Activated T-helper 2 cell treated with anti-CD3 and anti-CD28 coated beads, Interferon-gamma antibody, Interleukin-2, Interleukin-4, amounts not matched to agents 10 μg/mL and 5 μg/mL and 100 μg/mL, durations not matched to agents 14 hours and 24 hours and 36 hours (primary cell): Measurements from ENCODE around the gene RNF126. TPM values are rescaled to one million over a fixed set of nuclear protein-coding genes. Genes with fewer than 3 reads are reported as not detected.
"Not testable (repeated sequence)": the region's sequence is repeated elsewhere in the genome, so short reads cannot be mapped to it uniquely, and the experiment has no call there.

ENCODE experiments used
- DNase-seq: peaks from one replicate; pipeline ENCODE4 v3.0.0; 2021; ENCODE audit warnings: low spot score
- H3K27ac Mint-ChIP-seq: one replicate; pipeline ENCODE4 v1.8.0; 2021; ENCODE audit warnings: mixed read lengths
- H3K27me3 Mint-ChIP-seq: one replicate; pipeline ENCODE4 v1.8.0; 2021; ENCODE audit warnings: low read depth, mixed read lengths
- H3K36me3 Mint-ChIP-seq: one replicate; pipeline ENCODE4 v1.8.0; 2021; ENCODE audit warnings: low read depth, mixed read lengths
- H3K4me1 Mint-ChIP-seq: one replicate; pipeline ENCODE4 v1.8.0; 2021; ENCODE audit warnings: low read depth, mixed read lengths
- H3K4me3 Mint-ChIP-seq: one replicate; pipeline ENCODE4 v1.8.0; 2021; ENCODE audit warnings: low read depth, mild to moderate bottlenecking, moderate library complexity, mixed read lengths
- H3K9me3 Mint-ChIP-seq: one replicate; pipeline ENCODE4 v1.8.0; 2021; ENCODE audit warnings: mixed read lengths
- intact Hi-C: fragments of 100-400 bp; cut with micrococcal nuclease; formaldehyde crosslinking; loops from one replicate; pipeline ENCODE4 v1.15.1; 2023
- total RNA-seq: library from RNA; stranded (reverse); gene quantifications from 2 replicates; pipeline ENCODE4 v1.2.3, GENCODE V29; 2022

RNF126 gene
- total RNA-seq, 1 donor from 2014 or later = 89.4 TPM

GRCh38 chr19:610801-611480, 52.1 kb downstream of the RNF126 start:
- Mint-ChIP-seq H3K27ac (peak overlapping the region; percentile 97), H3K36me3 (peaks cover 19% of the 10 kb centered on the region)
- peak; percentile 63 for DNase-seq

GRCh38 chr19:610071-610800, 52.8 kb downstream of the RNF126 start:
- Mint-ChIP-seq H3K36me3 (peaks cover 14% of the 10 kb centered on the region), H3K27ac (peak overlapping the region; percentile 97), H3K27me3 (no peaks in the 10 kb centered on the region), H3K9me3 (no peaks in the 10 kb centered on the region), H3K4me3 (peak overlapping the region; percentile 88), H3K4me1 (peaks cover 9% of the 10 kb centered on the region)
- intact Hi-C loops = loop anchor here (1.0 to 2.0 kb wide), 2 partner anchors 23 to 38 kb away; partner anchors contain the start of genes BSG and POLRMT
- DNase-seq = peak; percentile 40

More at GRCh38 chr19:610801-611480, 52.1 kb downstream of the RNF126 start:
- Mint-ChIP-seq H3K9me3 (no peaks in the 10 kb centered on the region), H3K4me3 (peak overlapping the region; percentile 88), H3K27me3 (no peaks in the 10 kb centered on the region), H3K4me1 (peaks cover 11% of the 10 kb centered on the region)
- intact Hi-C loops = loop anchor here (1.0 to 2.0 kb wide), 2 partner anchors 22 to 39 kb away; partner anchors contain the start of genes BSG and POLRMT

- peaks cover 4% of the 10 kb centered on the region for H3K36me3 Mint-ChIP-seq
- no peak for DNase-seq
- H3K27ac Mint-ChIP-seq = no peak overlapping the region
- H3K4me3 Mint-ChIP-seq = no peak overlapping the region
- intact Hi-C loops = no loop called here
- H3K4me1 Mint-ChIP-seq = peaks cover 9% of the 10 kb centered on the region
- H3K27me3 Mint-ChIP-seq = no peaks in the 10 kb centered on the region
- no peaks in the 10 kb centered on the region for H3K9me3 Mint-ChIP-seq
These were observed 54.0 kb downstream of the RNF126 start for GRCh38 chr19:609004-609346.

GRCh38 chr19:608155-609003, 54.6 kb downstream of the RNF126 start:
- intact Hi-C loops = no loop called here
- H3K4me1 Mint-ChIP-seq = peaks cover 9% of the 10 kb centered on the region

GRCh38 chr19:607301-608154, 55.5 kb downstream of the RNF126 start:
- intact Hi-C loops = no loop called here
- H3K9me3 Mint-ChIP-seq = no peaks in the 10 kb centered on the region
- DNase-seq = no peak
- H3K27me3 Mint-ChIP-seq = no peaks in the 10 kb centered on the region
- H3K4me3 Mint-ChIP-seq = no peak overlapping the region
- H3K27ac Mint-ChIP-seq = no peak overlapping the region
- H3K4me1 Mint-ChIP-seq = peaks cover 9% of the 10 kb centered on the region
- no peaks in the 10 kb centered on the region for H3K36me3 Mint-ChIP-seq

More at GRCh38 chr19:608155-609003, 54.6 kb downstream of the RNF126 start:
- Mint-ChIP-seq H3K27ac (no peak overlapping the region), H3K36me3 (peaks cover 4% of the 10 kb centered on the region), H3K9me3 (no peaks in the 10 kb centered on the region), H3K27me3 (no peaks in the 10 kb centered on the region), H3K4me3 (no peak overlapping the region)
- no peak for DNase-seq

GRCh38 chr19:605061-605971, 57.7 kb downstream of the RNF126 start:
- H3K9me3 Mint-ChIP-seq, H3K36me3 Mint-ChIP-seq, H3K4me3 Mint-ChIP-seq, H3K27me3 Mint-ChIP-seq, intact Hi-C loops, H3K27ac Mint-ChIP-seq, H3K4me1 Mint-ChIP-seq: not testable (repeated sequence)
- peak; percentile 43 for DNase-seq

GRCh38 chr19:604355-604754, 58.7 kb downstream of the RNF126 start:
- intact Hi-C loops = no loop called here
- no peak overlapping the region for H3K27ac Mint-ChIP-seq
- no peaks in the 10 kb centered on the region for H3K9me3 Mint-ChIP-seq

GRCh38 chr19:603779-604178, 59.2 kb downstream of the RNF126 start:
- intact Hi-C loops = not testable (repeated sequence)

More at GRCh38 chr19:604355-604754, 58.7 kb downstream of the RNF126 start:
- peak; percentile 48 for DNase-seq
- Mint-ChIP-seq H3K4me1 (no peaks in the 10 kb centered on the region), H3K27me3 (no peaks in the 10 kb centered on the region), H3K36me3 (no peaks in the 10 kb centered on the region), H3K4me3 (no peak overlapping the region)

GRCh38 chr19:603302-603639, 59.7 kb downstream of the RNF126 start:
- DNase-seq, H3K9me3 Mint-ChIP-seq, H3K27ac Mint-ChIP-seq, H3K4me1 Mint-ChIP-seq, H3K36me3 Mint-ChIP-seq, H3K4me3 Mint-ChIP-seq, intact Hi-C loops, H3K27me3 Mint-ChIP-seq: not testable (repeated sequence)

More at GRCh38 chr19:603779-604178, 59.2 kb downstream of the RNF126 start:
- not testable (repeated sequence) for H3K4me3 Mint-ChIP-seq, H3K27me3 Mint-ChIP-seq, H3K36me3 Mint-ChIP-seq, H3K27ac Mint-ChIP-seq, DNase-seq, H3K9me3 Mint-ChIP-seq, H3K4me1 Mint-ChIP-seq

GRCh38 chr19:602391-603301, 60.4 kb downstream of the RNF126 start:
- intact Hi-C loops = no loop called here
- H3K27ac Mint-ChIP-seq = no peak overlapping the region
- H3K36me3 Mint-ChIP-seq = no peaks in the 10 kb centered on the region
- DNase-seq = no peak
- H3K9me3 Mint-ChIP-seq = no peaks in the 10 kb centered on the region
- no peaks in the 10 kb centered on the region for H3K4me1 Mint-ChIP-seq
- no peak overlapping the region for H3K4me3 Mint-ChIP-seq
- no peaks in the 10 kb centered on the region for H3K27me3 Mint-ChIP-seq

- Mint-ChIP-seq H3K27ac (no peak overlapping the region), H3K9me3 (no peaks in the 10 kb centered on the region), H3K4me1 (no peaks in the 10 kb centered on the region), H3K36me3 (no peaks in the 10 kb centered on the region), H3K27me3 (no peaks in the 10 kb centered on the region), H3K4me3 (no peak overlapping the region)
- DNase-seq = no peak
- intact Hi-C loops = no loop called here
These were observed 61.2 kb downstream of the RNF126 start for GRCh38 chr19:601790-602189.
